Osteoblast (primary cell): ENCODE measurements around the gene IRX4. TPM values are rescaled to one million over a fixed set of nuclear protein-coding genes. Genes with fewer than 3 reads are reported as not detected.
A peak's percentile ranks its signal among the peaks of the same experiment; 100 is the strongest.

Source experiments
- DNase-seq: peaks from one replicate; pipeline ENCODE4 v3.0.0; 2011; ENCODE audit warnings: low spot score, mixed read lengths; ENCODE audit not compliant: insufficient read length; ENCODE audit errors: missing footprints
- H2AFZ ChIP-seq: 2 replicates; pipeline ENCODE4 v1.6.0; 2011; ENCODE audit warnings: mild to moderate bottlenecking, low read length
- H3K27ac ChIP-seq: 2 replicates; pipeline ENCODE4 v1.5.1; 2011; ENCODE audit warnings: mild to moderate bottlenecking, low read depth, low read length, moderate library complexity
- H3K27me3 ChIP-seq: 2 replicates; pipeline ENCODE4 v1.6.0; 2012; ENCODE audit warnings: mild to moderate bottlenecking, control low read depth, inconsistent platforms, low read length, moderate library complexity; ENCODE audit not compliant: insufficient read depth
- H3K36me3 ChIP-seq: 2 replicates; pipeline ENCODE4 v1.5.1; 2011; ENCODE audit warnings: mild to moderate bottlenecking, low read length, control low read depth, moderate library complexity; ENCODE audit not compliant: insufficient read depth
- H3K4me1 ChIP-seq: 2 replicates; pipeline ENCODE4 v1.5.1; 2011; ENCODE audit warnings: mild to moderate bottlenecking, low read length, control low read depth, moderate library complexity; ENCODE audit not compliant: insufficient read depth
- H3K4me2 ChIP-seq: 2 replicates; pipeline ENCODE4 v1.6.0; 2011; ENCODE audit warnings: mild to moderate bottlenecking, low read length; ENCODE audit not compliant: insufficient read depth
- H3K4me3 ChIP-seq: fragments of 200-600 bp; sonication (generic); 3 replicates; pipeline ENCODE4 v1.5.1; 2012; ENCODE audit warnings: mild to moderate bottlenecking, low read length, inconsistent platforms; ENCODE audit not compliant: insufficient read depth
- H3K79me2 ChIP-seq: 2 replicates; pipeline ENCODE4 v1.6.0; 2012; ENCODE audit warnings: mild to moderate bottlenecking, low read length, control low read depth, inconsistent platforms; ENCODE audit not compliant: insufficient read depth
- H3K9me3 ChIP-seq: 2 replicates; pipeline ENCODE4 v1.5.1; 2011; ENCODE audit warnings: low read depth, low read length, control low read depth
- H4K20me1 ChIP-seq: 2 replicates; pipeline ENCODE4 v1.6.0; 2012; ENCODE audit warnings: mild to moderate bottlenecking, low read length, control low read depth; ENCODE audit not compliant: insufficient read depth
- CTCF ChIP-seq: IDR thresholded peaks from 2 replicates; pipeline ENCODE4 v1.5.1; 2011; ENCODE audit warnings: mild to moderate bottlenecking, low read depth, low read length, moderate library complexity; ENCODE audit errors: extremely low read depth
- total RNA-seq: library from RNA; depleted of rRNA; stranded (reverse); fragments of >200 nt; gene quantifications from 2 replicates; pipeline ENCODE4 v1.2.3, GENCODE V29; 2012

Gene IRX4
- total RNA-seq, 1 donor, result not detected

- peak; percentile 58 for DNase-seq
- H3K4me1 ChIP-seq, result no peaks in the 10 kb centered on the region
- no peak for TF ChIP-seq CTCF
- no peaks in the 10 kb centered on the region for H3K36me3 ChIP-seq
- H2AFZ ChIP-seq, result no peak overlapping the region
- no peak overlapping the region for H3K27ac ChIP-seq
- H3K79me2 ChIP-seq, result no peaks in the 10 kb centered on the region
- no peak overlapping the region for H3K4me3 ChIP-seq
- no peaks in the 10 kb centered on the region for H3K9me3 ChIP-seq
- H3K4me2 ChIP-seq, result no peak overlapping the region
- H4K20me1 ChIP-seq, result no peaks in the 10 kb centered on the region
- peaks cover 3% of the 10 kb centered on the region for H3K27me3 ChIP-seq
These were observed 11.5 kb upstream of the IRX4 start for GRCh38 chr5:1894243-1894642.

GRCh38 chr5:1893754-1894153 is 11.0 kb upstream of the IRX4 start:
- DNase-seq, result no peak
- Histone ChIP-seq H4K20me1 (no peaks in the 10 kb centered on the region), H3K27me3 (peaks cover 3% of the 10 kb centered on the region), H3K79me2 (no peaks in the 10 kb centered on the region), H3K4me2 (no peak overlapping the region), H3K4me1 (no peaks in the 10 kb centered on the region), H2AFZ (no peak overlapping the region), H3K4me3 (no peak overlapping the region), H3K9me3 (no peaks in the 10 kb centered on the region), H3K27ac (no peak overlapping the region), H3K36me3 (no peaks in the 10 kb centered on the region)
- TF ChIP-seq CTCF, result no peak

- Histone ChIP-seq H3K9me3 (no peaks in the 10 kb centered on the region), H2AFZ (no peak overlapping the region), H3K27ac (no peak overlapping the region), H3K27me3 (peaks cover 3% of the 10 kb centered on the region), H4K20me1 (no peaks in the 10 kb centered on the region), H3K4me3 (no peak overlapping the region), H3K4me1 (no peaks in the 10 kb centered on the region), H3K79me2 (no peaks in the 10 kb centered on the region), H3K36me3 (no peaks in the 10 kb centered on the region), H3K4me2 (no peak overlapping the region)
- peak; percentile 51 for DNase-seq
- no peak for TF ChIP-seq CTCF
These were observed 10.1 kb upstream of the IRX4 start for GRCh38 chr5:1892685-1893445.

GRCh38 chr5:1892211-1892610 is 9.5 kb upstream of the IRX4 start:
- Histone ChIP-seq H3K79me2 (no peaks in the 10 kb centered on the region), H3K4me3 (no peak overlapping the region), H3K9me3 (no peaks in the 10 kb centered on the region), H4K20me1 (no peaks in the 10 kb centered on the region), H2AFZ (no peak overlapping the region), H3K27ac (no peak overlapping the region), H3K4me2 (no peak overlapping the region), H3K27me3 (peaks cover 3% of the 10 kb centered on the region), H3K4me1 (no peaks in the 10 kb centered on the region), H3K36me3 (no peaks in the 10 kb centered on the region)
- no peak for DNase-seq
- no peak for TF ChIP-seq CTCF
